ENCODE measurements around the gene RAD1.
"Not testable (repeated sequence)": the region's sequence is repeated elsewhere in the genome, so short reads cannot be mapped to it uniquely, and the experiment has no call there.

Gene RAD1

GRCh38 chr5:34915139-34915855, at the start of gene RAD1, which contains the start of gene BRIX1:
TSS of gene RAD1 (minus strand) at chr5:34915504. CDS start at chr5:34914892, 612 bp downstream.
TSS of gene BRIX1 (plus strand) at chr5:34915711. CDS start at chr5:34915739, 28 bp downstream.
- peak; percentile 98 for DNase-seq (ENCODE audit: low spot score)

GRCh38 chr5:34959323-34959722, 44.0 kb upstream of the RAD1 start:
- no peak for DNase-seq (ENCODE audit: low spot score)

GRCh38 chr5:34957857-34958690, 42.8 kb upstream of the RAD1 start:
- DNase-seq (ENCODE audit: low spot score) = no peak

- DNase-seq (ENCODE audit: low spot score) = no peak
Measured at GRCh38 chr5:34957321-34957720, 42.0 kb upstream of the RAD1 start.

- no peak for DNase-seq (ENCODE audit: low spot score)
Measured at GRCh38 chr5:34944460-34945047, 29.2 kb upstream of the RAD1 start.

- DNase-seq (ENCODE audit: low spot score) = no peak
Measured at GRCh38 chr5:34944044-34944443, 28.7 kb upstream of the RAD1 start.

GRCh38 chr5:34941936-34942335, 26.6 kb upstream of the RAD1 start:
- no peak for DNase-seq (ENCODE audit: low spot score)

GRCh38 chr5:34932947-34933346, 17.6 kb upstream of the RAD1 start:
- DNase-seq (ENCODE audit: low spot score) = no peak

- no peak for DNase-seq (ENCODE audit: low spot score)
Measured at GRCh38 chr5:34930870-34931269, 15.6 kb upstream of the RAD1 start.

- no peak for DNase-seq (ENCODE audit: low spot score)
Measured at GRCh38 chr5:34930462-34930844, 15.1 kb upstream of the RAD1 start.

- DNase-seq (ENCODE audit: low spot score) = peak; percentile 89
Measured at GRCh38 chr5:34929720-34930461, 14.6 kb upstream of the RAD1 start.

GRCh38 chr5:34929134-34929719, 13.9 kb upstream of the RAD1 start, which contains the start of gene DNAJC21:
TSS of gene DNAJC21 (plus strand) at chr5:34929559. CDS start at chr5:34929820, 261 bp downstream.
- DNase-seq (ENCODE audit: low spot score) = peak; percentile 98

- DNase-seq (ENCODE audit: low spot score) = no peak
Measured at GRCh38 chr5:34928267-34928666, 13.0 kb upstream of the RAD1 start.

GRCh38 chr5:34927785-34928184, 12.5 kb upstream of the RAD1 start:
- DNase-seq (ENCODE audit: low spot score) = no peak

- no peak for DNase-seq (ENCODE audit: low spot score)
Measured at GRCh38 chr5:34926318-34926888, 11.1 kb upstream of the RAD1 start.

GRCh38 chr5:34924462-34924765, 9.1 kb upstream of the RAD1 start:
- no peak for DNase-seq (ENCODE audit: low spot score)

GRCh38 chr5:34923694-34924461, 8.6 kb upstream of the RAD1 start:
- no peak for DNase-seq (ENCODE audit: low spot score)

GRCh38 chr5:34923256-34923655, 8.0 kb upstream of the RAD1 start:
- not testable (repeated sequence) for DNase-seq (ENCODE audit: low spot score)

- no peak for DNase-seq (ENCODE audit: low spot score)
Measured at GRCh38 chr5:34919077-34919476, 3.8 kb upstream of the RAD1 start.

GRCh38 chr5:34918025-34918424, 2.7 kb upstream of the RAD1 start:
- DNase-seq (ENCODE audit: low spot score) = no peak

GRCh38 chr5:34916518-34916917, 1.2 kb upstream of the RAD1 start:
- no peak for DNase-seq (ENCODE audit: low spot score)
